Rectal smooth muscle tissue (tissue), 1 donor: ENCODE measurements around the gene CTNND2.

ENCODE experiments used
- H3K27ac ChIP-seq: one replicate; pipeline ENCODE4 v1.7.0; 2013; ENCODE audit warnings: low read depth, low read length, inconsistent platforms
- H3K27me3 ChIP-seq: one replicate; pipeline ENCODE4 v1.7.0; 2013; ENCODE audit warnings: low read length; ENCODE audit not compliant: control insufficient read depth, insufficient read depth
- H3K36me3 ChIP-seq: one replicate; pipeline ENCODE4 v1.7.0; 2013; ENCODE audit warnings: low read length; ENCODE audit not compliant: control insufficient read depth, insufficient read depth
- H3K4me1 ChIP-seq: one replicate; pipeline ENCODE4 v1.7.0; 2013; ENCODE audit warnings: low read length; ENCODE audit not compliant: control insufficient read depth, insufficient read depth
- H3K4me3 ChIP-seq: one replicate; pipeline ENCODE4 v1.7.0; 2013; ENCODE audit warnings: low read length
- H3K9ac ChIP-seq: one replicate; pipeline ENCODE4 v1.7.0; 2013; ENCODE audit warnings: low read length

CTNND2 gene

GRCh38 chr5:11903121-11903613 lies 1.1 kb downstream of the CTNND2 start:
- no peaks in the 10 kb centered on the region for H3K36me3 ChIP-seq
- no peak overlapping the region for H3K27ac ChIP-seq
- peak overlapping the region; percentile 1 for H3K4me3 ChIP-seq
- no peaks in the 10 kb centered on the region for H3K4me1 ChIP-seq
- H3K27me3 ChIP-seq, result no peaks in the 10 kb centered on the region
- no peak overlapping the region for H3K9ac ChIP-seq

GRCh38 chr5:11902201-11902619 lies 2.0 kb downstream of the CTNND2 start:
- Histone ChIP-seq H3K36me3 (no peaks in the 10 kb centered on the region), H3K27ac (no peak overlapping the region), H3K4me3 (no peak overlapping the region), H3K4me1 (no peaks in the 10 kb centered on the region), H3K9ac (no peak overlapping the region), H3K27me3 (no peaks in the 10 kb centered on the region)

GRCh38 chr5:11898787-11899186 lies 5.5 kb downstream of the CTNND2 start:
- Histone ChIP-seq H3K27ac (no peak overlapping the region), H3K36me3 (no peaks in the 10 kb centered on the region), H3K4me1 (no peaks in the 10 kb centered on the region), H3K27me3 (no peaks in the 10 kb centered on the region), H3K4me3 (no peak overlapping the region), H3K9ac (no peak overlapping the region)

GRCh38 chr5:11897781-11898180 lies 6.5 kb downstream of the CTNND2 start:
- Histone ChIP-seq H3K4me3 (no peak overlapping the region), H3K36me3 (no peaks in the 10 kb centered on the region), H3K27me3 (no peaks in the 10 kb centered on the region), H3K4me1 (no peaks in the 10 kb centered on the region), H3K9ac (no peak overlapping the region), H3K27ac (no peak overlapping the region)

DNA sequence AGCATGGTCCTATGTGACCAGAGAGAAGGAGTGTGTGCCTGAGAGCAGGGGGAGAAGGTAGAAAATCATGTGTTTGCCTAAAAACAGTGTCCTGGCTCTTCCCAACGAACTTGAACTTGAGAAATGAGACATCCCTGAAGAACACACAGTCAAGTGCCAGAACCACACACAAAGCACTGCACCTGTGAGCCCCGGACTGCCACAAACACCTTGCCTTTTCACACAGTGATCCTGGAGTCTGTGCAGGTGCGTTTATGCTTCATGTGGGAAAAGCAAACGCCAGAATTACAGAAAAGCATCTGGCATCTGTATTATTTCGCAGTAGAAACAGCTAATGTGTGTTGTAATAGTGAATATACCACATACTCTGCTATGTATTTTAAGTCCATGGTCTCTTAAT lies 9.3 kb downstream of the CTNND2 start:
- H3K4me1 ChIP-seq, result no peaks in the 10 kb centered on the region
- no peak overlapping the region for H3K9ac ChIP-seq
- H3K27me3 ChIP-seq, result no peaks in the 10 kb centered on the region
- no peaks in the 10 kb centered on the region for H3K36me3 ChIP-seq
- no peak overlapping the region for H3K27ac ChIP-seq
- H3K4me3 ChIP-seq, result no peak overlapping the region

- Histone ChIP-seq H3K4me1 (no peaks in the 10 kb centered on the region), H3K9ac (no peak overlapping the region), H3K27ac (no peak overlapping the region), H3K36me3 (no peaks in the 10 kb centered on the region), H3K4me3 (no peak overlapping the region), H3K27me3 (no peaks in the 10 kb centered on the region)
Measured at GRCh38 chr5:11892832-11893231, 11.4 kb downstream of the CTNND2 start.

DNA sequence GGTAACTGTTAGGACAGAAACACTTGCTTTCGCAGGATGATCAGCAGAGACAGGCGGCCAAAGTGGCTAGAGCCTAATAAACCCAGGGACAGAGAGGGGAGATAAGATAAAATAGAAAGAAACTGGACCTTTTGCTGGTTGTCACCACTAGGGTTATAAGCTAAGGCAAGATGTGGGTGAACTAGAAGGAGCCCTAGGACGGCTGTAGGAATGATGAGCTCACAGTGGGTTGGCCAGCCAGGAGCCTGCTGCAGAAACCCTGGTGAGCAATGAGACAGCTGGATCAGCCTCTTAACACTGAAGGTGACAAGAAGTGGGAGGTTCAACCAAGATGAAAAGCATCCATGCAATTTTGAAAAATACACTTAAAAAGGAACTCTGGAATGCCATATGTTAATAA lies 13.5 kb downstream of the CTNND2 start:
- no peak overlapping the region for H3K4me3 ChIP-seq
- no peaks in the 10 kb centered on the region for H3K27me3 ChIP-seq
- H3K36me3 ChIP-seq, result no peaks in the 10 kb centered on the region
- no peak overlapping the region for H3K9ac ChIP-seq
- H3K27ac ChIP-seq, result no peak overlapping the region
- no peaks in the 10 kb centered on the region for H3K4me1 ChIP-seq

- no peak overlapping the region for H3K4me3 ChIP-seq
- H3K4me1 ChIP-seq, result no peaks in the 10 kb centered on the region
- H3K36me3 ChIP-seq, result no peaks in the 10 kb centered on the region
- no peaks in the 10 kb centered on the region for H3K27me3 ChIP-seq
- no peak overlapping the region for H3K27ac ChIP-seq
- H3K9ac ChIP-seq, result no peak overlapping the region
Measured at GRCh38 chr5:11888221-11888620, 16.0 kb downstream of the CTNND2 start.

DNA sequence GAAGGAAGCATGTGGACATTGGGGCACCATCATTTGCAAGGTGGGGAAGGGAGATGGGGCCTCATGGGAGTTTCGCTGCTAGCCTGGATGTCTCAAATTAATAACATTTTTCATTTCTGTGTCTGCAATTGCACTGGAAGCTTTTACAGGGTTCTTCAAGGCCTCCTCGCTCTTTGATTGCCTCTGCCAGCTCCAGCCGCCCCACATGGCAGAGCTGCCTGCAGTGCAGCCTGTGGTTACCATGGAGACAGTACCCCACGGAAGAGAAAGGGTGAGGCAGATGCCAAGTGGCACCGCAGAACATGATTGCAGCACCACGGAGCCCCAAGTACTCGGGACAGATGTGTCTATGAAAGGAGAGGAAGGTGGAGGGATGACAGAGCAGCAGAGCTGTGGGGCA lies 25.4 kb downstream of the CTNND2 start:
- Histone ChIP-seq H3K27me3 (no peaks in the 10 kb centered on the region), H3K36me3 (no peaks in the 10 kb centered on the region), H3K4me1 (no peaks in the 10 kb centered on the region), H3K4me3 (no peak overlapping the region), H3K9ac (no peak overlapping the region), H3K27ac (no peak overlapping the region)

GRCh38 chr5:11873587-11873986 lies 30.7 kb downstream of the CTNND2 start:
- no peak overlapping the region for H3K27ac ChIP-seq
- no peaks in the 10 kb centered on the region for H3K36me3 ChIP-seq
- no peak overlapping the region for H3K9ac ChIP-seq
- no peaks in the 10 kb centered on the region for H3K4me1 ChIP-seq
- no peaks in the 10 kb centered on the region for H3K27me3 ChIP-seq
- no peak overlapping the region for H3K4me3 ChIP-seq

DNA sequence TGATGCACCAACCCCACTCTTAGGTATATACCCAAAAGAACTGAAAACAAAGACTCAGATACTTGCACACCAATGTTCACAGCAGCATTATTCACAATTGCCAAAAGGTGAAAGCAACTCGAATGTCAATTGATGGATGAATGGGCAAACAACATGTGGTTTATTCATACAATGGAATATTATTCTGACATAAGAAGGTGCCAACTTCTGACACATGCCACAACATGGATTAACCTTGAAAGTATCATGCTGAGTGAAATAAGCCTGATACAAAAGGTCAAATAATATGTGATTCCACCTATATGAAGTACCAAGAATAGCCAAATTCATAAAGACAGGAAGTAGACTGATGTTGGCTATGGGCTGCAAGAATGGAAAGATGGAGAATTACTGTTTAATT lies 35.0 kb downstream of the CTNND2 start:
- no peaks in the 10 kb centered on the region for H3K36me3 ChIP-seq
- H3K27me3 ChIP-seq, result no peaks in the 10 kb centered on the region
- H3K9ac ChIP-seq, result no peak overlapping the region
- no peaks in the 10 kb centered on the region for H3K4me1 ChIP-seq
- H3K4me3 ChIP-seq, result no peak overlapping the region
- H3K27ac ChIP-seq, result no peak overlapping the region

DNA sequence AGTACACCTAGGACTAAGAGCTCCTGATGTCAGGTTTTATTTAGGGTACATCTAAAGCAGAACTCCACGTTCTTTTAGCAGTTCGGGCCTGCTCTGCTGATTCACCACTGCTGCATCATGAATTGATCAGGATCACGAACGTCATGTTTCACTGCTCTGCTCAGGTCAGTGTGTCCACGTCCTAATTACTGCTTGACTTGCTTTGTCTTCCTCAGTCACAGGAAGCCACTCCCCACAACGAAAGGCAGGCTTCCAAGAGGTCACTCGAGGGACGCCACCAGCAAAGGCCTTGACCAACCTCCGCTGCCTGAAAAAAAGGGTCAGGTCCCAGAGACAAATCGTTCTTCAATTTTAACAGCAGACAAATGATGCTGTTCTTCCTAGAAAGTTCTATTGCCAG lies 40.3 kb downstream of the CTNND2 start:
- H3K36me3 ChIP-seq, result no peaks in the 10 kb centered on the region
- no peaks in the 10 kb centered on the region for H3K27me3 ChIP-seq
- H3K4me1 ChIP-seq, result no peaks in the 10 kb centered on the region
- no peak overlapping the region for H3K4me3 ChIP-seq
- no peak overlapping the region for H3K9ac ChIP-seq
- no peak overlapping the region for H3K27ac ChIP-seq

DNA sequence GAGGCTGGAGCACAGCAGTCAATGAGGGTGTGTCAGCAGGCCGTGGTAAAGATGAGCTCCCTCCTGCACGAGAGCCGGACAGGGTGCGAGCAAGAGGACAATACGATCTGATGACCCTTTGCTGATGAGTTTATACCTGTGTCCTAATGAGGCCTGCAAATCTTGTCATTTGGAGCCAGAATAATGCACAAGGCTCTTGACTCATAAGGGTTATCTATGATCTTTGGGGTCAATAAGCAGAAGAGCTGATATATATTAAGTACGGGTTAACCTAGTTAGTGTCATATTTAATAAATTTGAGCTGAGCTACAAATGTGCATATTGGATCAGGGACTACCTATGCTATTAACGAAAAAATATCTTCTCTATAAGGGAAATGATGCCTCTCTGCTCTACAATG lies 46.9 kb downstream of the CTNND2 start:
- Histone ChIP-seq H3K9ac (no peak overlapping the region), H3K4me1 (no peaks in the 10 kb centered on the region), H3K27me3 (no peaks in the 10 kb centered on the region), H3K4me3 (no peak overlapping the region), H3K36me3 (no peaks in the 10 kb centered on the region), H3K27ac (no peak overlapping the region)
